ENCODE measurements around the gene SEMA3B. TPM values are rescaled to one million over a fixed set of nuclear protein-coding genes. Genes with fewer than 3 reads are reported as not detected.

SEMA3B gene
- total RNA-seq, 4 donors from 2014 or later = 0.70 to 8.2 (median 2.4) TPM

DNA sequence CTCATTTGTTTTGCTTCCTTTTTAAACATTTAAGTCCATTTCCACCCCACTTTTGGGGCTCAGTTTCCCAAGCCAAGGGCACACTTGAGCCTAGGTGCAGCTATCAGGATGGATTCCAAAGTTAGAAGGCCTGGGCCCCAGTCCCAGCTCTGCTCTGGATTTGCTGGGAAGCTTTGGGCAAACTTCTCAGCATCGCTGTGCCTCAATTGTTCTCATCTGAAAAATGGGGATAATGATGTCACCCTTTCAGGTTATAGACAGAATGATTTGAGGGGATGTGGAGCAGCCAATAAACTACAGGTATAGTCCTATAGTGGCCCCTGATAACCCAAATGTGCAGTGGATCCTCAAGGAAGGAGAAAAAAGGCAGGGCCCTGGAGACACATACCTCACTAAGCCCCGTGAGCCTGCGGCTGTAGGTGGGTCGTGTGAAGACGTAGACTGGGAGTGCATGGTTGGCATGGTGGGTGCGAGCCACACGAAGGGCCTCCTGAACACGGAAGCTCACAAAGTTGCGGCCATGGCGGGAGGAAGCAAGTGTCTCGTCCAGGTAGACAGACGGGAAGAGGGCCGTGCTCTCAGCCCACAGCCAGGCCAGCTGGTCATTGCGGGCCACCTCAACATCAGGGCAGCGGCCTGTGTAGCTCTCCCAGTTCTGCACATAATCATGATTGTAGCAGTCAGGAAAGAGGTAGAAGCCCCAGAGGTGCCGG is 50.4 kb downstream of the SEMA3B start:
- no peak for TF ChIP-seq POLR2A (IDR thresholded peaks at IDR 0.05)
- peaks cover 0 to 39% (median 11%) of the 10 kb centered on the region in 3 donors for H3K36me3 ChIP-seq
- H3K9me3 ChIP-seq = no peaks in the 10 kb centered on the region
- 86 to 90% methylated on average over 12 to 16 of the region's 16 CpGs for WGBS, 2 donors
- peak overlapping the region in 2 of 4 donors; percentile 91 to 98 for H3K4me3 ChIP-seq
- H3K27me3 ChIP-seq = no peaks in the 10 kb centered on the region
- DNase-seq = no peak
- intact Hi-C loops (cut with DNase I) = no loop called here
- peak overlapping the region; percentile 93 to 98 (median 96) for H3K27ac ChIP-seq
- peaks cover 65 to 93% (median 69%) of the 10 kb centered on the region in 3 donors for H3K4me1 ChIP-seq

DNA sequence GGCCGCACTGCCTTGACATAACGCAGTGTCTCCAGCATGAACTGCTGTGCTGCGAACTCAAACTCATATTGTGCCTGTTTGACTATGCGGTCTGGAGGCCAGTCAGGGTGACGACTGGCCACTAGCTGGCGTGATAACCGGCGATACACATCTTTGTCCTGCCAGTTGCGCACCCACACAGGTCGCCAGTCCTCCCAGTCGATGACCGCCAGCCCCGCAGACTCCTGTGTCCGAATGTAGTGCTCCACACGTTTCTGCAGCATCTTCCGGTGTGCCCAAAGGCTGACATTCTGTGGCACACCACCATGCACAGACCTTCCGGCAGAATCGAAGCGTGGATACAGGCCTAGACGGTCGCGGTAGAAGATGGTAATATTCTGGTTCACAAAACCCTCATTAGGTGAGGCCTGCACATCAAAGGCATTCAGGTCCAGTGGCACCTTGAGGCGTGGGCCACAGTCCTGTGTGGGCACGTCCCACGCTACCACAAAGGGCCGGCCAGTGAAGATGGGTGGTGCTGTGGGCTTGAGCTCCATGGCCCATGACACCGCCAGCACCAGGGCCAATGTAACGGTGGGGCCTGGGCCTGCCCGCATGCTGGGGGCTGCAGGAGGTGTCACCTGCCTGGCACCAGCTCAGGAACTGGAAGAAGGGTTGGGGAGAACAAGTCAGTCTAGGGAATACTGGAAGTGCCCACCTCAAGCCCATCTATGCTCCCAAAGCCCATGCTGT is 51.1 kb downstream of the SEMA3B start:
- peak overlapping the region; percentile 90 to 98 (median 96) for H3K27ac ChIP-seq
- intact Hi-C loops (cut with DNase I) = loop anchor here (10.0 kb wide), 1 partner anchor 45 kb away; the partner anchor contains the start of gene LSMEM2
- DNase-seq = no peak
- H3K36me3 ChIP-seq = peaks cover 0 to 40% (median 11%) of the 10 kb centered on the region in 3 donors
- H3K9me3 ChIP-seq = no peaks in the 10 kb centered on the region
- H3K27me3 ChIP-seq = no peaks in the 10 kb centered on the region
- H3K4me3 ChIP-seq = peak overlapping the region; percentile 71 to 98 (median 82)
- TF ChIP-seq, protein P1, sequence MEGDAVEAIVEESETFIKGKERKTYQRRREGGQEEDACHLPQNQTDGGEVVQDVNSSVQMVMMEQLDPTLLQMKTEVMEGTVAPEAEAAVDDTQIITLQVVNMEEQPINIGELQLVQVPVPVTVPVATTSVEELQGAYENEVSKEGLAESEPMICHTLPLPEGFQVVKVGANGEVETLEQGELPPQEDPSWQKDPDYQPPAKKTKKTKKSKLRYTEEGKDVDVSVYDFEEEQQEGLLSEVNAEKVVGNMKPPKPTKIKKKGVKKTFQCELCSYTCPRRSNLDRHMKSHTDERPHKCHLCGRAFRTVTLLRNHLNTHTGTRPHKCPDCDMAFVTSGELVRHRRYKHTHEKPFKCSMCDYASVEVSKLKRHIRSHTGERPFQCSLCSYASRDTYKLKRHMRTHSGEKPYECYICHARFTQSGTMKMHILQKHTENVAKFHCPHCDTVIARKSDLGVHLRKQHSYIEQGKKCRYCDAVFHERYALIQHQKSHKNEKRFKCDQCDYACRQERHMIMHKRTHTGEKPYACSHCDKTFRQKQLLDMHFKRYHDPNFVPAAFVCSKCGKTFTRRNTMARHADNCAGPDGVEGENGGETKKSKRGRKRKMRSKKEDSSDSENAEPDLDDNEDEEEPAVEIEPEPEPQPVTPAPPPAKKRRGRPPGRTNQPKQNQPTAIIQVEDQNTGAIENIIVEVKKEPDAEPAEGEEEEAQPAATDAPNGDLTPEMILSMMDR (IDR thresholded peaks at IDR 0.05) = no peak
- H3K4me1 ChIP-seq = peaks cover 66 to 93% (median 71%) of the 10 kb centered on the region in 3 donors
- WGBS, 2 donors = 66 to 80% methylated on average over 1 to 27 of the region's 29 CpGs

DNA sequence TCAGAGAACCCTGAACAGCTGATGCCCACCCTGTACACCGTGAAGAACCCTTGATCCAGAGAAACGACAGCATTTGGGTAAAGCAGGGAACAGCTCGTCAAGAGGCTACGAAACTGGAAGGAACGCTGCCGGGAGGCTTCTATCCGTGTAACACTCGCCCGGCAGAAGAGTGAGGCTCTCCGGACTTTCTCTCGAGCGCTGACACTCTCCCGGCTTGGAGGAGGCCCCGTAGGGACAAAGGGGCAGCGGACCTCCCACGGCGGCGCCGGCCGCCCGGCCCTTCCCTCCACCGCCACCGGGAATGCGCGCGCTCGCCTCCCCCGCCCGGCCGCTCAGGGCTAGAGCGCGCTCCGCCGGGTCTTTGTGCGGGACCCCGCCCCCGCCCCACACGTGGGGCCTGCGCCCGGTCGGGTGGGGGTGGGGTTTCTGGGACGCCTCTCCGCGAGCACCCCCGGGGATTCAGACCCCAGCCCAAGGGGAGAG is 51.9 kb downstream of the SEMA3B start:
- intact Hi-C loops (cut with DNase I) = loop anchor here (10.0 kb wide), 1 partner anchor 46 kb away; the partner anchor contains the start of gene LSMEM2
- Histone ChIP-seq H3K27me3 (no peaks in the 10 kb centered on the region), H3K36me3 (peaks cover 0 to 43% (median 11%) of the 10 kb centered on the region in 3 donors), H3K27ac (peak overlapping the region; percentile 90 to 98 (median 96)), H3K4me1 (peaks cover 65 to 93% (median 66%) of the 10 kb centered on the region in 3 donors), H3K4me3 (peak overlapping the region; percentile 71 to 98 (median 82)), H3K9me3 (no peaks in the 10 kb centered on the region)
- peak in 3 of 4 donors; percentile 63 to 81 (median 69) for TF ChIP-seq POLR2A (IDR thresholded peaks at IDR 0.05)
- TF ChIP-seq, protein P1 (IDR thresholded peaks at IDR 0.05) = no peak
- WGBS, 2 donors = 0% methylated on average over 8 to 10 of the region's 45 CpGs
- no peak for DNase-seq

DNA sequence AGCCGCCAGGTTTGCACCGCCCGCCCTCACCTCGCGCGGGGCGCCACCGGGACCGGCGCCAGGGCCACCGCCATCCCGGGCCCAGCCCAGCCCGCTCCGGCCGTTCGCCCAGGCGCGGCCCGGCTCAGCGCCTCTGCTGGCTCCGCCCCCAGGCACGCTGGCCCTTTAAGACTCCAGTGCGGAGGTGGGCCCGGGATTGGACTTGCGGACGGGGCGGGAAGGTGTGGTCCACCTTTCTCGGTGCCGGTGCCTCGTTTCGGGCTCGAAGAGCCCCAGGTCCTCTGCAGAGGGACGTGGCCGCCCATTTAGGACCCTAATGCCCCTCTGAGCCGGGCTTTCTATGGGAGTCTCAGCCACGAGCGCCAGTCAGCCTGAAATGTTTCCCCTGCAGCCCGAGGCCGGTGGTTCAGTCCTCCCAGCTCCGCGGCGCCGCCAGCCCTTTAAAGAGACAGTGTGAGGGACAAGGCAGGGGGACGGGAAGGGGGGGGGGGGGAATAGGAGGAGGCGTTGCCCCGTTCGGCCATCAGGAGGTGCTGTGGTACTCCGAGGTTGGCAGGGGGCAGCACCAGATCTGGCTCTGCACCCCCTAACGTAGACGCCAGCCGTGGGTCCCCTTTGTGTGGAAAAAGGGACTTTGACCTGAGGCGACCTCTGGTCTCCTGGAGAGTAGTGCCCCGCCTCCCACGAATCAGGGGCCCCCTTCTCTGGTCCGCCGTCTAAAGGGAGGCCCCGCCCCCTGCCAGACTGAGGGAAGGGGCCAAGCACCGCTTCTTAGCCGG is 52.6 kb downstream of the SEMA3B start:
- TF ChIP-seq, protein P1 (IDR thresholded peaks at IDR 0.05) = peak; percentile 20 to 53 (median 28)
- TF ChIP-seq POLR2A (IDR thresholded peaks at IDR 0.05) = peak in 2 of 4 donors; percentile 50 to 61
- intact Hi-C loops (cut with DNase I) = loop anchor here (10.0 kb wide), 1 partner anchor 47 kb away; the partner anchor contains the start of gene LSMEM2
- H3K27ac ChIP-seq = peak overlapping the region; percentile 90 to 98 (median 96)
- peaks cover 0 to 49% (median 11%) of the 10 kb centered on the region in 3 donors for H3K36me3 ChIP-seq
- WGBS, 2 donors = 0% methylated on average over 5 of the region's 59 CpGs; no CpG with 5 or more reads in 1 of the 2 donors
- no peaks in the 10 kb centered on the region for H3K27me3 ChIP-seq
- DNase-seq = peak; percentile 67
- peaks cover 60 to 93% (median 60%) of the 10 kb centered on the region in 3 donors for H3K4me1 ChIP-seq
- H3K4me3 ChIP-seq = peak overlapping the region; percentile 71 to 98 (median 82)
- H3K9me3 ChIP-seq = no peaks in the 10 kb centered on the region

DNA sequence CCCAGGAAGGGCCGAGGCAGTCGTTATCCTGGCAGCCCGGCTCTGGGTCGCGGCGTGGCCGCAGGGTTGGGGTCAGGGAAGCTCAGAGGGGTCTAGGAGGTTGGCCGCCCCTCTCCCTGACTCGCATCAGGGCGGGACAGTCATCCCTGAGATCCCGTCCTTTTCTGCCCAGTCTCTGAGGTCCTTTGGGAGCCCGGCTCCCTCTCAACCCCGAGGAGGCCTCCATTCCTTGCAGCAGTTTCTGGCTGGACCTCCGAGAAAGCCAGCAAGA is 53.1 kb downstream of the SEMA3B start:
- no peak for TF ChIP-seq POLR2A (IDR thresholded peaks at IDR 0.05)
- TF ChIP-seq, protein P1 (IDR thresholded peaks at IDR 0.05) = no peak
- Histone ChIP-seq H3K4me1 (peaks cover 61 to 93% (median 62%) of the 10 kb centered on the region in 3 donors), H3K27ac (peak overlapping the region; percentile 90 to 98 (median 96)), H3K4me3 (peak overlapping the region; percentile 71 to 98 (median 82)), H3K27me3 (no peaks in the 10 kb centered on the region), H3K36me3 (peaks cover 0 to 51% (median 11%) of the 10 kb centered on the region in 3 donors), H3K9me3 (no peaks in the 10 kb centered on the region)
- intact Hi-C loops (cut with DNase I) = loop anchor here (10.0 kb wide), 1 partner anchor 47 kb away; the partner anchor contains the start of gene LSMEM2
- no peak for DNase-seq
- WGBS, 2 donors = 22 to 30% methylated on average over 4 to 11 of the region's 14 CpGs
